Lung (tissue), 12 donors: ENCODE data around the gene KANK3. TPM values are rescaled to one million over a fixed set of nuclear protein-coding genes. Genes with fewer than 3 reads are reported as not detected.

Experiments used
- ATAC-seq: fragments of 200-7000 bp; cut with Tn5 transposase; one replicate; pipeline ENCODE4 v1.9.1; 2020; ENCODE audit warnings: moderate number of reproducible peaks; ENCODE audit not compliant: insufficient read depth, low FRiP score
- DNase-seq, 3 donors: peaks; one replicate each; pipeline ENCODE4 v3.0.0-alpha.2; 2013 to 2017
- H3K27ac ChIP-seq, 2 donors: one replicate each; pipeline ENCODE4 v1.5.1; 2013; ENCODE audit warnings: mild to moderate bottlenecking in 2 of 2, moderate library complexity in 2 of 2, control low read depth in 1 of 2, inconsistent platforms in 1 of 2, low read depth in 1 of 2, low read length in 1 of 2
- H3K27me3 ChIP-seq, 3 donors: one replicate each; pipeline ENCODE4 v1.5.1; 2013; ENCODE audit warnings: low read length in 2 of 3; ENCODE audit not compliant: control insufficient read depth in 3 of 3, insufficient read depth in 3 of 3
- H3K36me3 ChIP-seq, 4 donors: one replicate each; pipeline ENCODE4 v1.5.1; 2013; ENCODE audit warnings: low read length in 4 of 4, mild to moderate bottlenecking in 1 of 4, moderate library complexity in 1 of 4; ENCODE audit not compliant: control insufficient read depth in 4 of 4, insufficient read depth in 4 of 4
- H3K4me1 ChIP-seq, 5 donors: one replicate each; pipeline ENCODE4 v1.5.1; 2013; ENCODE audit warnings: low read length in 5 of 5, mild to moderate bottlenecking in 2 of 5, moderate library complexity in 1 of 5; ENCODE audit not compliant: control insufficient read depth in 5 of 5, insufficient read depth in 5 of 5
- H3K4me3 ChIP-seq: one replicate; pipeline ENCODE4 v1.5.1; 2013; ENCODE audit warnings: mild to moderate bottlenecking, control low read depth, moderate library complexity
- H3K9ac ChIP-seq, 2 donors: one replicate each; pipeline ENCODE4 v1.5.1; 2013; ENCODE audit warnings: low read length in 2 of 2, control low read depth in 1 of 2; ENCODE audit not compliant: insufficient read depth in 1 of 2
- H3K9me3 ChIP-seq, 4 donors: one replicate each; pipeline ENCODE4 v1.5.1; 2013; ENCODE audit warnings: low read length in 3 of 4, mild to moderate bottlenecking in 1 of 4, moderate library complexity in 1 of 4; ENCODE audit not compliant: control insufficient read depth in 4 of 4, insufficient read depth in 3 of 4
- CTCF ChIP-seq: IDR thresholded peaks from 2 replicates; pipeline ENCODE4 v1.5.1; 2012; ENCODE audit warnings: mild to moderate bottlenecking; ENCODE audit errors: control extremely low read depth, extremely low read depth
- WGBS, 2 donors: extraction: QIAGEN DNeasy Blood & Tissue Kit; methylation state at CpG; one replicate each; pipeline ENCODE4 v1.1.7; 2013; 5-methylcytosine and 5-hydroxymethylcytosine counted together
- polyA plus RNA-seq, 2 donors: library from polyadenylated mRNA; stranded (reverse); fragments of 200-250 nt; gene quantifications; one replicate each; pipeline ENCODE4 v1.2.1, GENCODE V29; 2013
- total RNA-seq, 2 donors: library from RNA; depleted of rRNA in 1 of 2; stranded (reverse); fragments of >200 nt in 1 of 2; gene quantifications; one replicate each; pipeline ENCODE4 v1.2.1, GENCODE V29; 2014 to 2021
- donor health status: control.
- donor health status: control.
- donor health status: Bipolar disorder and iron deficiency.
- donor health status: healthy.
- donor health status: DM: yes; HTN: yes; CAD: no.

KANK3 gene
- total and polyA plus RNA-seq, 4 donors = 24.0 to 42.3 (median 26.7) TPM

GRCh38 chr19:8373867-8374813, 31.1 kb upstream of the KANK3 start:
- no peak for TF ChIP-seq CTCF
- 85 to 91% methylated on average over 26 of the region's 26 CpGs for WGBS, 2 donors
- peaks cover 0 to 5% (median 0%) of the 10 kb centered on the region in 5 donors for H3K4me1 ChIP-seq
- no peaks in the 10 kb centered on the region for H3K27me3 ChIP-seq
- no peak overlapping the region for H3K9ac ChIP-seq
- no peak overlapping the region for H3K27ac ChIP-seq
- peaks cover 2 to 8% (median 5%) of the 10 kb centered on the region in 4 donors for H3K36me3 ChIP-seq
- no peak overlapping the region for H3K4me3 ChIP-seq
- no peak for DNase-seq
- no peaks in the 10 kb centered on the region for H3K9me3 ChIP-seq
- no peak for ATAC-seq

GRCh38 chr19:8371011-8371804, 28.1 kb upstream of the KANK3 start:
- no peak overlapping the region for H3K27ac ChIP-seq
- no peak for ATAC-seq

More at GRCh38 chr19:8371011-8371804, 28.1 kb upstream of the KANK3 start:
- Histone ChIP-seq H3K36me3 (peaks cover 2 to 8% (median 5%) of the 10 kb centered on the region in 4 donors), H3K9me3 (no peaks in the 10 kb centered on the region), H3K27me3 (peaks cover 0 to 2% (median 0%) of the 10 kb centered on the region in 3 donors), H3K4me3 (no peak overlapping the region), H3K9ac (no peak overlapping the region), H3K4me1 (peaks cover 5 to 31% (median 17%) of the 10 kb centered on the region in 5 donors)
- 80 to 83% methylated on average over 28 of the region's 28 CpGs for WGBS, 2 donors
- no peak for DNase-seq
- no peak for TF ChIP-seq CTCF
